ENCODE data around the gene SMAP2. TPM values are rescaled to one million over a fixed set of nuclear protein-coding genes. Genes with fewer than 3 reads are reported as not detected.

Gene SMAP2
- total and polyA plus RNA-seq, 2 donors (not counting 1 experiment from before 2014, with no cell fraction given): 16.7 to 28.7 TPM

- peak in 1 of 2 donors; percentile 44 for DNase-seq (ENCODE audit: low read depth in 2 of 2)
- no peaks in the 10 kb centered on the region for H3K4me1 ChIP-seq (ENCODE audit: control insufficient read depth, extremely low read depth, insufficient read depth, low read length)
- no peak overlapping the region for H3K4me2 ChIP-seq (ENCODE audit: extremely low read depth, insufficient read depth, low read length)
- no peaks in the 10 kb centered on the region for H3K9me3 ChIP-seq (ENCODE audit: control insufficient read depth, insufficient read depth, low read depth, low read length)
- H3K79me2 ChIP-seq (ENCODE audit: control insufficient read depth, insufficient read depth, low read length): no peaks in the 10 kb centered on the region
- H3K27me3 ChIP-seq (ENCODE audit: control insufficient read depth, insufficient read depth, low read length): peaks cover 4% of the 10 kb centered on the region
- H2AFZ ChIP-seq (ENCODE audit: low read length): no peak overlapping the region
- H3K4me3 ChIP-seq (replicated peaks in 1 of 4; ENCODE audit: control extremely low read depth in 1 of 4, insufficient read depth in 1 of 4, low read depth in 3 of 4, low read length in 4 of 4): no peak overlapping the region
- no peaks in the 10 kb centered on the region for H3K36me3 ChIP-seq (ENCODE audit: control insufficient read depth, insufficient read depth, low read length)
- H3K9ac ChIP-seq (ENCODE audit: insufficient read depth, low read length): no peak overlapping the region
- TF ChIP-seq CTCF (conservative IDR thresholded peaks at IDR 0.05 in 1 of 2, IDR thresholded peaks at IDR 0.05 in 1 of 2; ENCODE audit: low read depth in 1 of 2, low read length in 2 of 2): no peak
- no peak for TF ChIP-seq EZH2 (IDR thresholded peaks at IDR 0.05; ENCODE audit: low read length, missing control alignments)
- no peak overlapping the region for H3K27ac ChIP-seq (ENCODE audit: insufficient read depth, low read length)
- H4K20me1 ChIP-seq (ENCODE audit: control insufficient read depth, extremely low read depth, insufficient read depth, low read length): no peaks in the 10 kb centered on the region
Observed at GRCh38 chr1:40362699-40363098, 10.8 kb upstream of the SMAP2 start.

- no peak overlapping the region for H2AFZ ChIP-seq (ENCODE audit: low read length)
- H3K4me1 ChIP-seq (ENCODE audit: control insufficient read depth, extremely low read depth, insufficient read depth, low read length): no peaks in the 10 kb centered on the region
- H3K9me3 ChIP-seq (ENCODE audit: control insufficient read depth, insufficient read depth, low read depth, low read length): no peaks in the 10 kb centered on the region
- H3K27ac ChIP-seq (ENCODE audit: insufficient read depth, low read length): no peak overlapping the region
- no peak overlapping the region for H3K4me3 ChIP-seq (replicated peaks in 1 of 4; ENCODE audit: control extremely low read depth in 1 of 4, insufficient read depth in 1 of 4, low read depth in 3 of 4, low read length in 4 of 4)
- no peak overlapping the region for H3K9ac ChIP-seq (ENCODE audit: insufficient read depth, low read length)
- DNase-seq (ENCODE audit: low read depth in 2 of 2): no peak
- no peaks in the 10 kb centered on the region for H4K20me1 ChIP-seq (ENCODE audit: control insufficient read depth, extremely low read depth, insufficient read depth, low read length)
- H3K4me2 ChIP-seq (ENCODE audit: extremely low read depth, insufficient read depth, low read length): no peak overlapping the region
- no peaks in the 10 kb centered on the region for H3K79me2 ChIP-seq (ENCODE audit: control insufficient read depth, insufficient read depth, low read length)
- peaks cover 4% of the 10 kb centered on the region for H3K27me3 ChIP-seq (ENCODE audit: control insufficient read depth, insufficient read depth, low read length)
- TF ChIP-seq CTCF (conservative IDR thresholded peaks at IDR 0.05 in 1 of 2, IDR thresholded peaks at IDR 0.05 in 1 of 2; ENCODE audit: low read depth in 1 of 2, low read length in 2 of 2) (no peak), EZH2 (IDR thresholded peaks at IDR 0.05; ENCODE audit: low read length, missing control alignments) (no peak)
- no peaks in the 10 kb centered on the region for H3K36me3 ChIP-seq (ENCODE audit: control insufficient read depth, insufficient read depth, low read length)
Observed at GRCh38 chr1:40363721-40364120, 9.8 kb upstream of the SMAP2 start.

- H3K4me1 ChIP-seq (ENCODE audit: control insufficient read depth, extremely low read depth, insufficient read depth, low read length): peaks cover 3% of the 10 kb centered on the region
- no peak overlapping the region for H3K4me2 ChIP-seq (ENCODE audit: extremely low read depth, insufficient read depth, low read length)
- peaks cover 27% of the 10 kb centered on the region for H3K79me2 ChIP-seq (ENCODE audit: control insufficient read depth, insufficient read depth, low read length)
- H4K20me1 ChIP-seq (ENCODE audit: control insufficient read depth, extremely low read depth, insufficient read depth, low read length): no peaks in the 10 kb centered on the region
- no peak overlapping the region for H3K27ac ChIP-seq (ENCODE audit: insufficient read depth, low read length)
- H3K9ac ChIP-seq (ENCODE audit: insufficient read depth, low read length): no peak overlapping the region
- no peaks in the 10 kb centered on the region for H3K9me3 ChIP-seq (ENCODE audit: control insufficient read depth, insufficient read depth, low read depth, low read length)
- no peaks in the 10 kb centered on the region for H3K27me3 ChIP-seq (ENCODE audit: control insufficient read depth, insufficient read depth, low read length)
- no peak for DNase-seq (ENCODE audit: low read depth in 2 of 2)
- no peaks in the 10 kb centered on the region for H3K36me3 ChIP-seq (ENCODE audit: control insufficient read depth, insufficient read depth, low read length)
- H3K4me3 ChIP-seq (replicated peaks in 1 of 4; ENCODE audit: control extremely low read depth in 1 of 4, insufficient read depth in 1 of 4, low read depth in 3 of 4, low read length in 4 of 4): no peak overlapping the region
- H2AFZ ChIP-seq (ENCODE audit: low read length): no peak overlapping the region
- TF ChIP-seq CTCF (conservative IDR thresholded peaks at IDR 0.05 in 1 of 2, IDR thresholded peaks at IDR 0.05 in 1 of 2; ENCODE audit: low read depth in 1 of 2, low read length in 2 of 2) (no peak), EZH2 (IDR thresholded peaks at IDR 0.05; ENCODE audit: low read length, missing control alignments) (no peak)
Observed at GRCh38 chr1:40371707-40372258, 1.7 kb upstream of the SMAP2 start.

All from fibroblast of lung (primary cell).